ENCODE results near the gene TRMT112.

TRMT112 gene

GRCh38 chr11:64284962-64285884 lies 32.1 kb downstream of the TRMT112 start, which contains the start of gene GPR137:
TSS of gene GPR137 (plus strand) at chr11:64285848. CDS start at chr11:64286525, 677 bp downstream.
- peak within 1 kb of the TSS; percentile 97 to 99 for H3K27ac Mint-ChIP-seq
- H3K9me3 Mint-ChIP-seq, result no peaks in the 10 kb centered on the region
- H3K4me1 Mint-ChIP-seq (ENCODE audit: low read depth in 2 of 2), result peaks cover 14 to 22% of the 10 kb centered on the region in 2 donors
- H3K4me3 Mint-ChIP-seq, result peak within 1 kb of the TSS; percentile 88 to 90
- ATAC-seq (replicated peaks) (peak; percentile 75), DNase-seq (peak; percentile 91 to 97 (median 96))
- peaks cover 49% of the 10 kb centered on the region for H3K36me3 Mint-ChIP-seq (ENCODE audit: insufficient read depth)
- H3K27me3 Mint-ChIP-seq, result peaks cover 0 to 2% of the 10 kb centered on the region in 2 donors

DNA sequence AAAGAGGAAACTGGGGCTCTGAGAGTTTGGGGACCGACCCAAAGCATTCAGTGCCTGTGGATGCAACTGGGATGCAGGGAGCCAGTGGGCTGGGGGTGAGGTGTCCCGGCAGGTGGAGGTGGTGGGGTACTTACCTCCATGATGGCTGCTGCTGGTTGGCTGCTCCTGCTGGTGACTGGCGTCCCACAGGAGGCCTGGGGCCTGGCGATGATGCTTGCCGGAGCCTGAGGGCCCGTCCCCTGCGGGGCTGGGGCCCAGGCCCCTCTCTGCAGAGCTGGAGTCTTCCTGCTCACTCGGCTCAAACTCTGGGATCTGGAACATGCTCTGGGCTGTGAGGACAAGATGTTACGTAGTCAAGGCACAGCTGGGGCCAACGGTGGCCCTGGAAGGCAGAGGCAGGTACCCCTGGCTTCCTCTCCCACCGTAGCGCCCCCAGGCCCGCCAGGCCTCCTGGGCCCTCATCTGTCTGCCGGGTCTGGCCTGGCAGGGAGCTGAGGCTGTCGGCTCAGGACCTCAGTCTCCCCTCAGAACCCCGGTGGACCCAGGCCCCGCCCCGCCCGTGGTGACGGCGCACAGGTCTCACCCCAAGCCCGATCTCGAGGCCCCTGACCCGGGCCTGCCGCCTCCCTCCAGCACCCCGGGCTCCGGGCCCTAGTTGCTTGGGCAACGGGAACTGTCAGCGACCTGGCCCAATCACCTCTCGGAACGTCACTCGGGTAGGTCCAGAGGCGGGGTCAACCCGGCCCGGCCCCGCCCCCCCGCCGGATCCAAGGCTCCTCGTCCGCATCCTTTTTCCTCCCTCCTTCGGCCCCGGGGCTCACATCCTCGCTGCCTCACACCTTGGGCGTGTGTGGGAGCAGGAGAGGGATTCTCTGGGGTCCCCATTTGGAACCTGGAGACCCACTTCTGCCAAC lies 33.1 kb downstream of the TRMT112 start, which contains the start of gene BAD:
TSS of gene BAD (minus strand) at position 618 of the 914 bp plus-strand sequence. CDS start at position 321, 297 bp downstream.
- no peaks in the 10 kb centered on the region for H3K27me3 Mint-ChIP-seq
- peaks cover 48% of the 10 kb centered on the region for H3K36me3 Mint-ChIP-seq (ENCODE audit: insufficient read depth)
- peak; percentile 86 to 88 (median 87) for DNase-seq
- peak within 1 kb of the TSS; percentile 97 to 99 for H3K27ac Mint-ChIP-seq
- peaks cover 14 to 22% of the 10 kb centered on the region in 2 donors for H3K4me1 Mint-ChIP-seq (ENCODE audit: low read depth in 2 of 2)
- H3K9me3 Mint-ChIP-seq, result no peaks in the 10 kb centered on the region
- H3K4me3 Mint-ChIP-seq, result peak within 1 kb of the TSS; percentile 88 to 90
- peak; percentile 78 for ATAC-seq (replicated peaks)

- ATAC-seq (replicated peaks), result no peak
- peaks cover 14 to 22% of the 10 kb centered on the region in 2 donors for H3K4me1 Mint-ChIP-seq (ENCODE audit: low read depth in 2 of 2)
- H3K27me3 Mint-ChIP-seq, result no peaks in the 10 kb centered on the region
- peak overlapping the region; percentile 88 to 90 for H3K4me3 Mint-ChIP-seq
- peaks cover 46% of the 10 kb centered on the region for H3K36me3 Mint-ChIP-seq (ENCODE audit: insufficient read depth)
- peak overlapping the region; percentile 97 to 99 for H3K27ac Mint-ChIP-seq
- DNase-seq, result no peak
- no peaks in the 10 kb centered on the region for H3K9me3 Mint-ChIP-seq
These were observed 34.3 kb downstream of the TRMT112 start for GRCh38 chr11:64283092-64283491.

GRCh38 chr11:64281957-64282770 lies 35.2 kb downstream of the TRMT112 start:
- ATAC-seq (replicated peaks) (no peak), DNase-seq (no peak)
- Mint-ChIP-seq H3K4me1 (ENCODE audit: low read depth in 2 of 2) (peaks cover 14 to 22% of the 10 kb centered on the region in 2 donors), H3K27me3 (no peaks in the 10 kb centered on the region), H3K9me3 (no peaks in the 10 kb centered on the region), H3K27ac (peak overlapping the region in 1 of 2 donors; percentile 99), H3K36me3 (ENCODE audit: insufficient read depth) (peaks cover 49% of the 10 kb centered on the region), H3K4me3 (no peak overlapping the region)

GRCh38 chr11:64278576-64279190 lies 38.7 kb downstream of the TRMT112 start:
- ATAC-seq (replicated peaks), result no peak
- no peak overlapping the region for H3K4me3 Mint-ChIP-seq
- H3K4me1 Mint-ChIP-seq (ENCODE audit: low read depth in 2 of 2), result peaks cover 0 to 8% of the 10 kb centered on the region in 2 donors
- DNase-seq, result no peak
- H3K9me3 Mint-ChIP-seq, result no peaks in the 10 kb centered on the region
- peaks cover 35% of the 10 kb centered on the region for H3K36me3 Mint-ChIP-seq (ENCODE audit: insufficient read depth)
- H3K27me3 Mint-ChIP-seq, result no peaks in the 10 kb centered on the region
- no peak overlapping the region for H3K27ac Mint-ChIP-seq

DNA sequence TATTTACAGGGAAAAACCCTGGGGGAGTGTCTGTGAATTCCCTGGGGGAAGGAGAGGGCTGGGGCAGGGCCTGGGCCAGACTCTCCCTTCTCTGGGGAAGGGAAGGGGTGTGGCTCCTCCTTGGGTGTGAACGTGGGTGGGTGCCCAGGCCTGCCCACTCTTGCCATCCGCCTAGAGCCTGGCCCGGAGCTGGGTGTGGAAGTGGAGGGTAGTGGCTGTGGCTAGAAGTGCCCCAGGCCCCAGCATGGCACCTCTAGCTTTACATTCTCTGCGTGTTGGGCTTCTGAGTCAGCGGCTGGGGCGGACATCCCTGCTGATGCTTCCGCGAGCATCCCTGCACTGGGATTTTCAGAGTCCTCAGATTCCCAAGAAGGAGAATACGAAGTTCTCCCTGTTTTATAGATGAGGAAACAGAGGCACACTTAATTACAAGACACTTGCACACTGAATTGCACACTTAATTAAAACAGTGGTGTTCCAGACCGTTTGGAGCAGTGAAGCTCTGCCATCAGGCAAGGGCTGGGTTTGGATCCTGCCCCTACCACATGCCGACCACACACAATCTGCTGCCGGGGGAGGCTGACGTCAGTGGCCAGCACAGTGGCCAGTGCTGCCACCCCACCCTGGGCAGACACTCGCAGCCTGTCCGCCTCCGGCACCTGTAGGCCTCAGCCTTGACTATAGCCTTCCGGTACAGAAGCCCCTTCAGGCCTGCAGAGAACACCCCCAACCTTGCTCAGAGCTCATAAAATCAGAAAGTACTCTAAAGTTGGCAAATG lies 40.5 kb downstream of the TRMT112 start:
- Mint-ChIP-seq H3K36me3 (ENCODE audit: insufficient read depth) (peaks cover 39% of the 10 kb centered on the region), H3K27ac (peak overlapping the region in 1 of 2 donors; percentile 60), H3K27me3 (no peaks in the 10 kb centered on the region), H3K4me3 (no peak overlapping the region), H3K4me1 (ENCODE audit: low read depth in 2 of 2) (peaks cover 0 to 5% of the 10 kb centered on the region in 2 donors), H3K9me3 (no peaks in the 10 kb centered on the region)
- ATAC-seq (replicated peaks) (no peak), DNase-seq (no peak)

GRCh38 chr11:64275841-64276240 lies 41.5 kb downstream of the TRMT112 start:
- Mint-ChIP-seq H3K9me3 (no peaks in the 10 kb centered on the region), H3K36me3 (ENCODE audit: insufficient read depth) (peaks cover 46% of the 10 kb centered on the region), H3K27me3 (no peaks in the 10 kb centered on the region), H3K4me1 (ENCODE audit: low read depth in 2 of 2) (peaks cover 0 to 5% of the 10 kb centered on the region in 2 donors), H3K27ac (no peak overlapping the region), H3K4me3 (no peak overlapping the region)
- DNase-seq (no peak), ATAC-seq (replicated peaks) (no peak)

DNA sequence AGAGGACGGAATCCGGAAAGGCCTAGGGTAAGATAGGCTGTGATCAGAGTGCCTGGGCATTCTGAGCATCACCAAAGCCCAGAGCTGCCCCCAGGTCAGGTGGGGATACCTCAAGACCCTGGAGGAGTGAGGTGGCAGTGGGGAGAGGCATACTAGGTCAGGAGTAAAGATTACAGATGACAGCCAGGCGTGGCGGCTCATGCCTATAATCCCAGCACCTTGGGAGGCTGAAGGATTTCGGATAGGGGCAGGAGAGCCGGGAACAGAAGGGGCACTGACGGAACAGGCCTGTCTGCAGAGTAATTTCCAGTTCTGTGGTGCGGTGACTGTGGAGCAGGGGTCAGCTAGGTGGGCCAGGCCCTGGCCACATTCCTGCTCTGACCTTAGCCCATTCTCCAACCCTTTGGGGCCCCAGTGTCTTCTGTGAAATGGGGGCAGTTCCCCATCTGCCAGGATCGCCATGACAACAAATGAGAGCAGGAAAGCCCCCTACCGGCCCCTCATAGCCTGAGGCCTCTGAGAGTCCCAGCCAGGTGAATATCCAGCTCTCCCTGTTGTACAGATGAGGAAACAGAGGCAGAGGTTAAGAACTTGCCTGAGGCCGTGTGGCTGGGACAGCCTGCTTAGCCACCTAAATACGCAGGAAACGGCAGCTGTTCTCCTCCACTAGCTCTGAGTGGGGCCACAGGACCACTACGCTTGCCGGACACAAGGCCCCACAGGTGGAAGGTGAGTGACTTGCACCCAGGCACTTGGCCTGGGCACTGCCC lies 42.1 kb downstream of the TRMT112 start:
- Mint-ChIP-seq H3K4me1 (ENCODE audit: low read depth in 2 of 2) (peaks cover 2 to 7% of the 10 kb centered on the region in 2 donors), H3K36me3 (ENCODE audit: insufficient read depth) (peaks cover 50% of the 10 kb centered on the region), H3K4me3 (no peak overlapping the region), H3K9me3 (no peaks in the 10 kb centered on the region), H3K27me3 (no peaks in the 10 kb centered on the region), H3K27ac (no peak overlapping the region)
- no peak for DNase-seq
- no peak for ATAC-seq (replicated peaks)

GRCh38 chr11:64269540-64270220 lies 47.7 kb downstream of the TRMT112 start:
- Mint-ChIP-seq H3K36me3 (ENCODE audit: insufficient read depth) (peaks cover 37% of the 10 kb centered on the region), H3K4me1 (ENCODE audit: low read depth in 2 of 2) (peaks cover 18 to 24% of the 10 kb centered on the region in 2 donors), H3K27me3 (no peaks in the 10 kb centered on the region), H3K9me3 (no peaks in the 10 kb centered on the region), H3K4me3 (peak overlapping the region; percentile 96 to 97), H3K27ac (peak overlapping the region; percentile 96 to 98)
- DNase-seq (peak; percentile 96 to 97 (median 97)), ATAC-seq (replicated peaks) (peak; percentile 75)

GRCh38 chr11:64268893-64269539 lies 48.3 kb downstream of the TRMT112 start:
- Mint-ChIP-seq H3K4me1 (ENCODE audit: low read depth in 2 of 2) (peaks cover 18 to 24% of the 10 kb centered on the region in 2 donors), H3K9me3 (no peaks in the 10 kb centered on the region)

More at GRCh38 chr11:64268893-64269539, 48.3 kb downstream of the TRMT112 start:
- Mint-ChIP-seq H3K27ac (peak overlapping the region; percentile 96 to 98), H3K4me3 (peak overlapping the region; percentile 96 to 97), H3K27me3 (no peaks in the 10 kb centered on the region), H3K36me3 (ENCODE audit: insufficient read depth) (peaks cover 37% of the 10 kb centered on the region)
- ATAC-seq (replicated peaks) (no peak), DNase-seq (peak in 1 of 3 experiments; percentile 29)
